H9 (cell line): ENCODE data around the gene ATP5PO. TPM values are rescaled to one million over a fixed set of nuclear protein-coding genes. Genes with fewer than 3 reads are reported as not detected.

Experiments used
- DNase-seq: peaks from one replicate; pipeline ENCODE4 v3.0.0-alpha.2; 2017
- H2AFZ ChIP-seq: one replicate; pipeline ENCODE4 v1.6.1; 2013; ENCODE audit warnings: mild to moderate bottlenecking, low read length, control low read depth, moderate library complexity
- H2AK5ac ChIP-seq: 2 replicates; pipeline ENCODE4 v1.6.1; 2013; ENCODE audit warnings: low read length, control low read depth, mixed read lengths; ENCODE audit not compliant: insufficient read length
- H2BK120ac ChIP-seq: one replicate; pipeline ENCODE4 v1.6.1; 2013; ENCODE audit warnings: low read depth, mild to moderate bottlenecking, low read length, control low read depth, inconsistent platforms; ENCODE audit not compliant: poor library complexity, severe bottlenecking
- H2BK12ac ChIP-seq: 2 replicates; pipeline ENCODE4 v1.6.1; 2013; ENCODE audit warnings: low read length, control low read depth, mixed read lengths, low read depth; ENCODE audit not compliant: insufficient read length
- H2BK15ac ChIP-seq: 2 replicates; pipeline ENCODE4 v1.6.1; 2013; ENCODE audit warnings: low read depth, low read length, control low read depth
- H2BK20ac ChIP-seq: one replicate; pipeline ENCODE4 v1.6.1; 2013; ENCODE audit warnings: low read depth, mild to moderate bottlenecking, low read length, control low read depth, inconsistent platforms; ENCODE audit not compliant: poor library complexity, severe bottlenecking
- H2BK5ac ChIP-seq: 2 replicates; pipeline ENCODE4 v1.6.1; 2013; ENCODE audit warnings: low read length, control low read depth, mixed read lengths; ENCODE audit not compliant: insufficient read length
- H3K14ac ChIP-seq: 2 replicates; pipeline ENCODE4 v1.6.1; 2013; ENCODE audit warnings: low read length, control low read depth; ENCODE audit not compliant: insufficient read depth
- H3K18ac ChIP-seq: 2 replicates; pipeline ENCODE4 v1.6.1; 2013; ENCODE audit warnings: low read depth, mild to moderate bottlenecking, mixed read lengths, low read length, control low read depth; ENCODE audit not compliant: insufficient read length
- H3K23ac ChIP-seq: 2 replicates; pipeline ENCODE4 v1.6.1; 2013; ENCODE audit warnings: low read length, control low read depth, mixed read lengths, low read depth; ENCODE audit not compliant: insufficient read length
- H3K23me2 ChIP-seq: 2 replicates; pipeline ENCODE4 v1.6.1; 2013; ENCODE audit warnings: low read depth, mild to moderate bottlenecking, mixed read lengths, low read length, control low read depth; ENCODE audit not compliant: insufficient read length, poor library complexity, severe bottlenecking
- H3K27ac ChIP-seq: 2 replicates; pipeline ENCODE4 v1.5.1; 2013; ENCODE audit warnings: low read length, control low read depth, mixed read lengths, low read depth; ENCODE audit not compliant: insufficient read length
- H3K27me3 ChIP-seq: 2 replicates; pipeline ENCODE4 v1.6.1; 2013; ENCODE audit warnings: low read length, control low read depth, inconsistent platforms; ENCODE audit not compliant: insufficient read depth
- H3K4ac ChIP-seq: 2 replicates; pipeline ENCODE4 v1.6.1; 2013; ENCODE audit warnings: low read depth, mild to moderate bottlenecking, control low read depth, inconsistent platforms, low read length, moderate library complexity
- H3K4me1 ChIP-seq: 2 replicates; pipeline ENCODE4 v1.6.1; 2013; ENCODE audit warnings: low read length, control low read depth, inconsistent platforms; ENCODE audit not compliant: insufficient read depth
- H3K4me2 ChIP-seq: 2 replicates; pipeline ENCODE4 v1.6.1; 2013; ENCODE audit warnings: low read length, control low read depth, mixed read lengths; ENCODE audit not compliant: insufficient read length, insufficient read depth
- H3K56ac ChIP-seq: 2 replicates; pipeline ENCODE4 v1.6.1; 2013; ENCODE audit warnings: low read depth, mild to moderate bottlenecking, mixed read lengths, low read length, control low read depth; ENCODE audit not compliant: insufficient read length
- H3K79me1 ChIP-seq: 2 replicates; pipeline ENCODE4 v1.6.1; 2013; ENCODE audit warnings: low read depth, mild to moderate bottlenecking, moderate library complexity, low read length, control low read depth, inconsistent platforms; ENCODE audit not compliant: insufficient read depth, poor library complexity, severe bottlenecking
- H3K79me2 ChIP-seq: 2 replicates; pipeline ENCODE4 v1.6.1; 2013; ENCODE audit warnings: low read length, control low read depth, inconsistent platforms; ENCODE audit not compliant: insufficient read depth
- H3K9ac ChIP-seq: 2 replicates; pipeline ENCODE4 v1.6.1; 2013; ENCODE audit warnings: low read length, control low read depth, mixed read lengths; ENCODE audit not compliant: insufficient read length; ENCODE audit errors: extremely low read depth
- H3K9me3 ChIP-seq: one replicate; pipeline ENCODE4 v1.6.1; 2013; ENCODE audit warnings: low read depth, low read length, inconsistent platforms; ENCODE audit not compliant: control insufficient read depth
- H3T11ph ChIP-seq: one replicate; pipeline ENCODE4 v1.6.1; 2013; ENCODE audit warnings: mild to moderate bottlenecking, low read length, control low read depth, inconsistent platforms
- H4K20me1 ChIP-seq: one replicate; pipeline ENCODE4 v1.6.1; 2013; ENCODE audit not compliant: control insufficient read depth, insufficient read length, insufficient read depth
- H4K5ac ChIP-seq: 2 replicates; pipeline ENCODE4 v1.6.1; 2013; ENCODE audit warnings: low read depth, mild to moderate bottlenecking, mixed read lengths, low read length, control low read depth; ENCODE audit not compliant: insufficient read length
- H4K8ac ChIP-seq: replicated peaks from 2 replicates; pipeline ENCODE4 v1.6.1; 2013; ENCODE audit warnings: low read length, control low read depth, mixed read lengths, low read depth; ENCODE audit not compliant: insufficient read length
- H4K91ac ChIP-seq: 2 replicates; pipeline ENCODE4 v1.6.1; 2013; ENCODE audit warnings: low read depth, mild to moderate bottlenecking, moderate library complexity, mixed read lengths, low read length, control low read depth; ENCODE audit not compliant: insufficient read length
- H3K27ac Mint-ChIP-seq, 3 experiments: 2 replicates in 2 of 3; 3 replicates in 1 of 3; pipeline ENCODE4 v1.8.0; 2020 to 2021; ENCODE audit warnings: mixed read lengths in 3 of 3, mild to moderate bottlenecking in 1 of 3, moderate library complexity in 1 of 3
- H3K27me3 Mint-ChIP-seq: 2 replicates; pipeline ENCODE4 v1.8.0; 2021; ENCODE audit warnings: low read depth, mild to moderate bottlenecking, moderate library complexity, mixed read lengths
- H3K36me3 Mint-ChIP-seq, 3 experiments: 2 replicates in 2 of 3; 3 replicates in 1 of 3; pipeline ENCODE4 v1.8.0; 2020 to 2021; ENCODE audit warnings: low read depth in 3 of 3, mixed read lengths in 3 of 3; ENCODE audit not compliant: insufficient read depth in 1 of 3
- H3K4me1 Mint-ChIP-seq, 2 experiments: 2 replicates each; pipeline ENCODE4 v1.8.0; 2020; ENCODE audit warnings: mixed read lengths in 2 of 2
- H3K4me3 Mint-ChIP-seq, 2 experiments: 2 replicates in 1 of 2; 3 replicates in 1 of 2; pipeline ENCODE4 v1.8.0; 2020 to 2021; ENCODE audit warnings: mild to moderate bottlenecking in 2 of 2, mixed read lengths in 2 of 2, moderate library complexity in 1 of 2
- H3K9me3 Mint-ChIP-seq, 2 experiments: 2 replicates in 1 of 2; 3 replicates in 1 of 2; pipeline ENCODE4 v1.8.0; 2020; ENCODE audit warnings: mild to moderate bottlenecking in 2 of 2, mixed read lengths in 2 of 2, moderate library complexity in 1 of 2
- whole genome bisulfite sequencing: extraction: QIAGEN DNeasy Blood & Tissue Kit; methylation state at CpG from one replicate; pipeline ENCODE4 v1.1.7; 2013; ENCODE audit warnings: missing lambda C conversion rate, low lambda C conversion rate, mixed read lengths; ENCODE audit not compliant: insufficient read length; ENCODE audit errors: extremely low coverage; 5-methylcytosine and 5-hydroxymethylcytosine counted together
- long read RNA-seq: library from polyadenylated mRNA; unstranded; transcript quantifications from one replicate; pipeline ENCODE4 v2.0.0, GENCODE V29; 2020
- total RNA-seq: library from RNA; stranded (reverse); gene quantifications from 2 replicates; pipeline ENCODE4 v1.2.1, GENCODE V29; 2021
- TF ChIP-seq, protein P1 (sequence below): fragments of 200-600 bp; sonication (generic); conservative IDR thresholded peaks from 3 replicates; pipeline ENCODE4 v1.8.0; 2021; ENCODE audit warnings: antibody characterized with exemption, mild to moderate bottlenecking

ATP5PO gene
- 263 and 275 TPM in 2 replicates for total RNA-seq
- long read RNA-seq, transcript ATP5PO-201 (7 exons, 932 nt), result major isoform, 171 of 188 reads
- long read RNA-seq, partial matches to known transcripts, result 8 of 188 reads
- long read RNA-seq, other reads (novel, unspliced or antisense), result 9 of 188 reads

- Mint-ChIP-seq H3K27ac (peak within 1 kb of the TSS; percentile 91 to 98 (median 94)), H3K27me3 (no peaks in the 10 kb centered on the region), H3K4me1 (peaks cover 14 to 17% of the 10 kb centered on the region in 2 experiments), H3K9me3 (no peaks in the 10 kb centered on the region; a peak in 1 of 5 replicates), H3K4me3 (peak within 1 kb of the TSS; percentile 98 to 99), H3K36me3 (peaks cover 10 to 34% (median 28%) of the 10 kb centered on the region in 3 experiments; a peak in 5 of 7 replicates)
- no peak within 1 kb of the TSS for H2BK20ac ChIP-seq
- H3K4ac ChIP-seq, result no peak within 1 kb of the TSS
- H2AK5ac ChIP-seq, result no peak within 1 kb of the TSS
- peak within 1 kb of the TSS; percentile 83 for H3K18ac ChIP-seq
- H4K5ac ChIP-seq, result peak within 1 kb of the TSS; percentile 86
- no peaks in the 10 kb centered on the region for H3K9me3 ChIP-seq
- no peaks in the 10 kb centered on the region for H4K20me1 ChIP-seq
- no peak within 1 kb of the TSS for H2BK120ac ChIP-seq
- H3K79me1 ChIP-seq, result no peaks in the 10 kb centered on the region
- peaks cover 9% of the 10 kb centered on the region for H3K23me2 ChIP-seq
- H3K56ac ChIP-seq, result no peak within 1 kb of the TSS
- H2BK12ac ChIP-seq, result no peak within 1 kb of the TSS
- no peaks in the 10 kb centered on the region for H3K27me3 ChIP-seq
- H3K27ac ChIP-seq, result no peak within 1 kb of the TSS
- H3T11ph ChIP-seq, result no peak within 1 kb of the TSS
- no peak within 1 kb of the TSS for H3K23ac ChIP-seq
- TF ChIP-seq, protein P1, sequence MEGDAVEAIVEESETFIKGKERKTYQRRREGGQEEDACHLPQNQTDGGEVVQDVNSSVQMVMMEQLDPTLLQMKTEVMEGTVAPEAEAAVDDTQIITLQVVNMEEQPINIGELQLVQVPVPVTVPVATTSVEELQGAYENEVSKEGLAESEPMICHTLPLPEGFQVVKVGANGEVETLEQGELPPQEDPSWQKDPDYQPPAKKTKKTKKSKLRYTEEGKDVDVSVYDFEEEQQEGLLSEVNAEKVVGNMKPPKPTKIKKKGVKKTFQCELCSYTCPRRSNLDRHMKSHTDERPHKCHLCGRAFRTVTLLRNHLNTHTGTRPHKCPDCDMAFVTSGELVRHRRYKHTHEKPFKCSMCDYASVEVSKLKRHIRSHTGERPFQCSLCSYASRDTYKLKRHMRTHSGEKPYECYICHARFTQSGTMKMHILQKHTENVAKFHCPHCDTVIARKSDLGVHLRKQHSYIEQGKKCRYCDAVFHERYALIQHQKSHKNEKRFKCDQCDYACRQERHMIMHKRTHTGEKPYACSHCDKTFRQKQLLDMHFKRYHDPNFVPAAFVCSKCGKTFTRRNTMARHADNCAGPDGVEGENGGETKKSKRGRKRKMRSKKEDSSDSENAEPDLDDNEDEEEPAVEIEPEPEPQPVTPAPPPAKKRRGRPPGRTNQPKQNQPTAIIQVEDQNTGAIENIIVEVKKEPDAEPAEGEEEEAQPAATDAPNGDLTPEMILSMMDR, result no peak
- peak within 1 kb of the TSS; percentile 42 for H3K4me2 ChIP-seq
- no peak within 1 kb of the TSS for H2BK15ac ChIP-seq
- H3K14ac ChIP-seq, result peak within 1 kb of the TSS; percentile 90
- no peak within 1 kb of the TSS for H2BK5ac ChIP-seq
- H4K91ac ChIP-seq, result no peak within 1 kb of the TSS
- peak within 1 kb of the TSS; percentile 95 for H2AFZ ChIP-seq
- peak; percentile 98 for DNase-seq
- H3K4me1 ChIP-seq, result peaks cover 2% of the 10 kb centered on the region
- H3K79me2 ChIP-seq, result peaks cover 7% of the 10 kb centered on the region; the same call in 1 of the 2 replicates
- H4K8ac ChIP-seq, result no peak within 1 kb of the TSS
- peak within 1 kb of the TSS; percentile 98 for H3K9ac ChIP-seq
- WGBS, result no CpG with 5 or more reads among the region's 45 CpGs
These were observed at the start of gene ATP5PO for GRCh38 chr21:33915368-33916199. ATP5PO (minus strand) TSS chr21:33915804; CDS start chr21:33915763, 41 bp downstream.
